ELR (cell line): ENCODE measurements around the gene LYRM4.

ENCODE experiments used
- DNase-seq: peaks from one replicate; pipeline ENCODE4 v3.0.0-alpha.2; 2015; ENCODE audit warnings: low read depth

Gene LYRM4

GRCh38 chr6:5280920-5281319 lies 20.2 kb upstream of the LYRM4 start:
- no peak for DNase-seq

- DNase-seq: no peak
Measured at GRCh38 chr6:5279891-5280338, 19.2 kb upstream of the LYRM4 start.

- no peak for DNase-seq
Measured at GRCh38 chr6:5278565-5279120, 17.9 kb upstream of the LYRM4 start.

- no peak for DNase-seq
Measured at GRCh38 chr6:5278047-5278446, 17.3 kb upstream of the LYRM4 start.

GRCh38 chr6:5277589-5277988 lies 16.8 kb upstream of the LYRM4 start:
- no peak for DNase-seq

- no peak for DNase-seq
Measured at GRCh38 chr6:5276581-5276980, 15.8 kb upstream of the LYRM4 start.

- peak; percentile 25 for DNase-seq
Measured at GRCh38 chr6:5275497-5275896, 14.7 kb upstream of the LYRM4 start.

GRCh38 chr6:5274231-5274630 lies 13.5 kb upstream of the LYRM4 start:
- peak; percentile 11 for DNase-seq

GRCh38 chr6:5271926-5272325 lies 11.2 kb upstream of the LYRM4 start:
- no peak for DNase-seq

GRCh38 chr6:5270093-5270680 lies 9.4 kb upstream of the LYRM4 start:
- no peak for DNase-seq

- DNase-seq: no peak
Measured at GRCh38 chr6:5266423-5266822, 5.7 kb upstream of the LYRM4 start.

- DNase-seq: peak; percentile 36
Measured at GRCh38 chr6:5261545-5262109, 877 bp upstream of the LYRM4 start.

GRCh38 chr6:5260111-5260620 lies 584 bp downstream of the LYRM4 start:
- peak; percentile 87 for DNase-seq

GRCh38 chr6:5259428-5259827 lies 1.3 kb downstream of the LYRM4 start:
- DNase-seq: no peak

GRCh38 chr6:5257400-5257799 lies 3.4 kb downstream of the LYRM4 start:
- DNase-seq: no peak

GRCh38 chr6:5256952-5257351 lies 3.8 kb downstream of the LYRM4 start:
- DNase-seq: no peak

- DNase-seq: no peak
Measured at GRCh38 chr6:5250911-5251310, 9.8 kb downstream of the LYRM4 start.

GRCh38 chr6:5250451-5250850 lies 10.3 kb downstream of the LYRM4 start:
- DNase-seq: no peak

- DNase-seq: peak; percentile 38
Measured at GRCh38 chr6:5249451-5250122, 11.2 kb downstream of the LYRM4 start.

GRCh38 chr6:5248302-5249098 lies 12.2 kb downstream of the LYRM4 start:
- DNase-seq: no peak

- DNase-seq: no peak
Measured at GRCh38 chr6:5247201-5247600, 13.5 kb downstream of the LYRM4 start.
